K562 (cell line): ENCODE measurements around the gene MAD1L1. TPM values are rescaled to one million over a fixed set of nuclear protein-coding genes. Genes with fewer than 3 reads are reported as not detected.

Experiments
- FUS ChIP-seq: fragments of 200-400 bp; formaldehyde crosslinking; optimal IDR thresholded peaks from 2 replicates; pipeline ENCODE3; 2017; ENCODE audit warnings: low read depth, low read length
- GATAD2B ChIP-seq: fragments of 450-650 bp; IDR thresholded peaks from 2 replicates; pipeline ENCODE4 v1.6.1; 2017; ENCODE audit warnings: mild to moderate bottlenecking, borderline replicate concordance
- NFIC ChIP-seq: fragments of 450-650 bp; IDR thresholded peaks from 2 replicates; pipeline ENCODE4 v1.6.1; 2017; ENCODE audit warnings: mild to moderate bottlenecking, inconsistent platforms
- TEAD1 ChIP-seq, 2 experiments: fragments of 450-650 bp in 1 of 2; sonication (generic) in 1 of 2; formaldehyde crosslinking; IDR thresholded peaks; 2 replicates each; pipeline versions ENCODE4 v1.4.0 to v1.8.0; 2020 to 2022; ENCODE audit warnings: mild to moderate bottlenecking in 2 of 2, missing genetic modification reagents in 1 of 2
- ZNF518B ChIP-seq: fragments of 250-450 bp; sonication (Bioruptor Pico); IDR thresholded peaks from 2 replicates; pipeline ENCODE4 v1.5.0; 2021; ENCODE audit warnings: mild to moderate bottlenecking, moderate library complexity
- polyA plus RNA-seq, 8 experiments: library from polyadenylated mRNA; depleted of rRNA in 4 of 8; stranded (reverse) in 5 of 8; unstranded in 3 of 8; fragments of >200 nt; fragmentation: Nextera tagmentation in 2 of 8; fragmentation: Illumina TruSeq in 1 of 8; extraction: Ambion mirVana in 2 of 8; extraction: Trizol in 1 of 8; gene quantifications; 2 replicates each; pipeline versions ENCODE4 v1.2.1 to v1.2.3, GENCODE V29; 2011 to 2014; ENCODE audit warnings: inconsistent platforms in 1 of 8, missing spikeins in 1 of 8
- total RNA-seq, 7 experiments: library from RNA; depleted of rRNA in 6 of 7; stranded (reverse); fragments of >200 nt in 6 of 7; fragmentation: Illumina TruSeq in 2 of 7; extraction: Trizol in 2 of 7; gene quantifications; 2 replicates each; pipeline versions ENCODE4 v1.2.1 to v1.2.3, GENCODE V29; 2011 to 2021; ENCODE audit warnings: low replicate concordance in 1 of 7
- TF ChIP-seq, protein P1 (sequence below): sonication (generic); formaldehyde crosslinking; IDR thresholded peaks from 2 replicates; pipeline ENCODE4 v1.8.0; 2023; ENCODE audit warnings: mild to moderate bottlenecking, missing genetic modification reagents
- TF ChIP-seq, protein P2 (sequence below): fragments of 250-450 bp; sonication (Bioruptor Pico); IDR thresholded peaks from 2 replicates; pipeline ENCODE4 v1.8.0; 2021; ENCODE audit warnings: moderate library complexity, mild to moderate bottlenecking, inconsistent platforms
- TF ChIP-seq, protein P3 (sequence below): fragments of 450-650 bp; formaldehyde crosslinking; IDR thresholded peaks from 2 replicates; pipeline ENCODE4 v1.4.0; 2020; ENCODE audit warnings: mild to moderate bottlenecking

Gene MAD1L1
- total and polyA plus RNA-seq, 9 of the 15 experiments (the other 6 are each of a cell fraction or from before 2014, with no cell fraction given): 1.7 to 89.7 (median 18.0) TPM

DNA sequence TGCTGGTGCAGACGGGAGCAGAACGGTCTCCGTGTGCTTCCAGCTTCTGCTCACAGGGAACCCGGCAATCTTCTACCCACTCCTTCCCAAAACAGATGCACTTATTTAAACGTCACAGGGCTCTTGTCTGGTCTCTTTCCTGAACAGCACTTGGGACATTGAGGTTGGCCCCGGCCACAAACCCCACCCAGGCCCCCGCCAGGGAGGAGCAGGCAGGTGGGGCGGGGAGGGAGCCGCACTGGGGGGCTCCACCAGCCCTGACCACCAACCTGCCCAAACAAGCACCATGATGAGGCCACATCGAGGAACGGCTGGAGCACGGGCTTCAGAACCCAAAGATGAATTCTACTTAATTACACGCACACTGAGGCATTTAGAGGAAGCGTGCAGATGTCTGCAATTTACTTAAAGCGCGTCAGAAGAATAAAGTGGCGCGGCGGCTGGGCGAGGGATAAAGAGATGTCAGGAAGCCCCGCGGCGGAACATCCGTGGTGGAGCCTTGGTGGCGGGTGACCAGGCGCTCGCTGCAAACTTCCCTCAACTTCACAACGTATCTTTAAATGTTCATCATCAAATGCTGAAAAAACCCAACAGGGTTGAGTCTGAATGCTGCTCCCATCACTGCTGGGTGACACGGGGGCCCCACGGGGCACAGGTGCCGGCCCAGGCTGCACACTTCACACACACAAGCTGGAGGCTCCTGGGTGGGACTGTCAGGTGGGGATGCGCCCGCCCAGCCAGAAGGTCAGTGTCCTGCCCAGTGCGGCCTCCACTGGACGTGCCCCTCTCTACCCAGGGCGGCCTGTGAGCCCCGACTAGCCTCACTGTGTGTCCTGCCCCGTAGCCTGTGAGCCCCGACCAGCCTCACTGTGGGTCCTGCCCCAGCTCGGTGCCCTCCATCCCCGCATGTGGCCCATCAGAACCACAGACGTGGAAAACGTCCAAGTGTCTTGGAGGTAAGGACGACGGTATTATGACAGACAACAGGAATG lies 279.2 kb downstream of the MAD1L1 start (continued):
- TF ChIP-seq, protein P1, sequence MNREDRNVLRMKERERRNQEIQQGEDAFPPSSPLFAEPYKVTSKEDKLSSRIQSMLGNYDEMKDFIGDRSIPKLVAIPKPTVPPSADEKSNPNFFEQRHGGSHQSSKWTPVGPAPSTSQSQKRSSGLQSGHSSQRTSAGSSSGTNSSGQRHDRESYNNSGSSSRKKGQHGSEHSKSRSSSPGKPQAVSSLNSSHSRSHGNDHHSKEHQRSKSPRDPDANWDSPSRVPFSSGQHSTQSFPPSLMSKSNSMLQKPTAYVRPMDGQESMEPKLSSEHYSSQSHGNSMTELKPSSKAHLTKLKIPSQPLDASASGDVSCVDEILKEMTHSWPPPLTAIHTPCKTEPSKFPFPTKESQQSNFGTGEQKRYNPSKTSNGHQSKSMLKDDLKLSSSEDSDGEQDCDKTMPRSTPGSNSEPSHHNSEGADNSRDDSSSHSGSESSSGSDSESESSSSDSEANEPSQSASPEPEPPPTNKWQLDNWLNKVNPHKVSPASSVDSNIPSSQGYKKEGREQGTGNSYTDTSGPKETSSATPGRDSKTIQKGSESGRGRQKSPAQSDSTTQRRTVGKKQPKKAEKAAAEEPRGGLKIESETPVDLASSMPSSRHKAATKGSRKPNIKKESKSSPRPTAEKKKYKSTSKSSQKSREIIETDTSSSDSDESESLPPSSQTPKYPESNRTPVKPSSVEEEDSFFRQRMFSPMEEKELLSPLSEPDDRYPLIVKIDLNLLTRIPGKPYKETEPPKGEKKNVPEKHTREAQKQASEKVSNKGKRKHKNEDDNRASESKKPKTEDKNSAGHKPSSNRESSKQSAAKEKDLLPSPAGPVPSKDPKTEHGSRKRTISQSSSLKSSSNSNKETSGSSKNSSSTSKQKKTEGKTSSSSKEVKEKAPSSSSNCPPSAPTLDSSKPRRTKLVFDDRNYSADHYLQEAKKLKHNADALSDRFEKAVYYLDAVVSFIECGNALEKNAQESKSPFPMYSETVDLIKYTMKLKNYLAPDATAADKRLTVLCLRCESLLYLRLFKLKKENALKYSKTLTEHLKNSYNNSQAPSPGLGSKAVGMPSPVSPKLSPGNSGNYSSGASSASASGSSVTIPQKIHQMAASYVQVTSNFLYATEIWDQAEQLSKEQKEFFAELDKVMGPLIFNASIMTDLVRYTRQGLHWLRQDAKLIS (CRISPR knock-in tag): no peak
- TF ChIP-seq TEAD1 (CRISPR knock-in tag; IDR thresholded peaks at IDR 0.05) (no peak), ZNF518B (CRISPR knock-in tag) (no peak), GATAD2B (no peak), FUS (no peak), NFIC (no peak)
- TF ChIP-seq, protein P2, sequence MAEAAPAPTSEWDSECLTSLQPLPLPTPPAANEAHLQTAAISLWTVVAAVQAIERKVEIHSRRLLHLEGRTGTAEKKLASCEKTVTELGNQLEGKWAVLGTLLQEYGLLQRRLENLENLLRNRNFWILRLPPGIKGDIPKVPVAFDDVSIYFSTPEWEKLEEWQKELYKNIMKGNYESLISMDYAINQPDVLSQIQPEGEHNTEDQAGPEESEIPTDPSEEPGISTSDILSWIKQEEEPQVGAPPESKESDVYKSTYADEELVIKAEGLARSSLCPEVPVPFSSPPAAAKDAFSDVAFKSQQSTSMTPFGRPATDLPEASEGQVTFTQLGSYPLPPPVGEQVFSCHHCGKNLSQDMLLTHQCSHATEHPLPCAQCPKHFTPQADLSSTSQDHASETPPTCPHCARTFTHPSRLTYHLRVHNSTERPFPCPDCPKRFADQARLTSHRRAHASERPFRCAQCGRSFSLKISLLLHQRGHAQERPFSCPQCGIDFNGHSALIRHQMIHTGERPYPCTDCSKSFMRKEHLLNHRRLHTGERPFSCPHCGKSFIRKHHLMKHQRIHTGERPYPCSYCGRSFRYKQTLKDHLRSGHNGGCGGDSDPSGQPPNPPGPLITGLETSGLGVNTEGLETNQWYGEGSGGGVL: no peak
- TF ChIP-seq, protein P3, sequence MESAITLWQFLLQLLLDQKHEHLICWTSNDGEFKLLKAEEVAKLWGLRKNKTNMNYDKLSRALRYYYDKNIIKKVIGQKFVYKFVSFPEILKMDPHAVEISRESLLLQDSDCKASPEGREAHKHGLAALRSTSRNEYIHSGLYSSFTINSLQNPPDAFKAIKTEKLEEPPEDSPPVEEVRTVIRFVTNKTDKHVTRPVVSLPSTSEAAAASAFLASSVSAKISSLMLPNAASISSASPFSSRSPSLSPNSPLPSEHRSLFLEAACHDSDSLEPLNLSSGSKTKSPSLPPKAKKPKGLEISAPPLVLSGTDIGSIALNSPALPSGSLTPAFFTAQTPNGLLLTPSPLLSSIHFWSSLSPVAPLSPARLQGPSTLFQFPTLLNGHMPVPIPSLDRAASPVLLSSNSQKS (CRISPR knock-in tag): no peak
